ENCODE measurements around the gene RPS3.

DNA sequence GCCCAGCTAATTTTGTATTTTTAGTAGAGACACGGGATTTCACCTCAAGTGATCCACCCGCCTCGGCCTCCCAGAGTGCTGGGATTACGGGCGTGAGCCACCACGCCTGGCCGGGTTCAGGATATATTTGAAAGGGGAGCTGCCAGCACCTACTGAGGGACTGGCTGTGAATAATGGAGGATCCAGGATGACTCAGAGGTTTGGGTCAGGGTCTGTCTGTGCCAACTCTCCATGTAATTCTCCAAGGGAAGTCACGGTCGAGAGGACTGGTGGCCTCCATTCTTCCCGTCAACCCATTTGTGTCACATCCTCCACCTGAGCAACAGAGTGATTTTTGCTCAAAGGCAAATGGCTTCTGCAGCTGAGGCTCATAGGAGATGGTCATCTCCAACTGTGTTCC is 44.3 kb upstream of the RPS3 start:
- TF ChIP-seq CTCF (IDR thresholded peaks at IDR 0.05; ENCODE audit: low read depth, low read length, poor library complexity, severe bottlenecking) (no peak), EZH2phosphoT487 (IDR thresholded peaks at IDR 0.05; ENCODE audit: borderline replicate concordance, low read length) (no peak)
